Vagina (tissue), 2 donors: ENCODE data around the gene PTPRN2.

Source experiments
- POLR2A ChIP-seq, 2 donors: fragments of 450-650 bp; IDR thresholded peaks; one replicate each; pipeline ENCODE4 v1.6.1; 2017; ENCODE audit warnings: antibody characterized with exemption in 2 of 2, mild to moderate bottlenecking in 2 of 2, moderate library complexity in 2 of 2
- TF ChIP-seq, protein P1 (sequence below), 3 experiments: fragments of 450-650 bp in 2 of 3; fragments of 200-600 bp in 1 of 3; sonication (generic) in 1 of 3; IDR thresholded peaks; one replicate each; pipeline ENCODE4 v1.5.1; 2017 to 2019; ENCODE audit warnings: antibody characterized with exemption in 3 of 3, mild to moderate bottlenecking in 2 of 3, moderate library complexity in 2 of 3

DNA sequence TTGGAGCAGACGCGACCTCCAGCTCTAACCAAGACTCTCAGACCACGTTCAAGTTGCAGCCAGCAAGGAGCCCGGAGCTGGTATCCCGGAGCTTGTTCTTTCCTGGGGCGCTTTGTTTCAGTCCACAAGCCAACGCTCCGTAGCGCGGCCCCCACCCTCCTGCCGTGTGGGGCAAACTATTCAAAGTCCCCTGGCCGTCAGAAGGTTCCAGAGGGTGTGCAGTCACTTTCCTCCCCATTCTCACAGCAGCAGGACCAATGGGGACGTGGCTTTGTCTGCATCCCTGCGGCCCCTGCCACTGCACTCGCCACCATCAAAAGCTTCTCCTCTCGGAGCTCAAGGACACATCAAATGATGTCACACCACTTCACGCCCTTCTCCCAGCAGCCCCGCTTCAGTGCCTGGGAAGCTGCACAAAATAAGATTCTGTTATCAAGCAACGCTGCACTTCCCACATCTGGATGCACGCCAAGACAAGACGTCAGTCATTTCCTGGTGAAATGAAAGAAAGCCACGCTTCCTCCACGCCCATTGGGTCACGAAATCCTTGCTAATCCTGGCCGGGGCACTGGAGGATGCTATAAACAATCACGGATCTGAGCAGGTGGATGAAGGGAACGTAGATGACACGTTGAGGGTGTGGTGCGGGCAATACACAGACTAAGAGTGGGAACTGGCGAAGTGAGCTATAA, 348.2 kb downstream of the PTPRN2 start:
- TF ChIP-seq, protein P1, sequence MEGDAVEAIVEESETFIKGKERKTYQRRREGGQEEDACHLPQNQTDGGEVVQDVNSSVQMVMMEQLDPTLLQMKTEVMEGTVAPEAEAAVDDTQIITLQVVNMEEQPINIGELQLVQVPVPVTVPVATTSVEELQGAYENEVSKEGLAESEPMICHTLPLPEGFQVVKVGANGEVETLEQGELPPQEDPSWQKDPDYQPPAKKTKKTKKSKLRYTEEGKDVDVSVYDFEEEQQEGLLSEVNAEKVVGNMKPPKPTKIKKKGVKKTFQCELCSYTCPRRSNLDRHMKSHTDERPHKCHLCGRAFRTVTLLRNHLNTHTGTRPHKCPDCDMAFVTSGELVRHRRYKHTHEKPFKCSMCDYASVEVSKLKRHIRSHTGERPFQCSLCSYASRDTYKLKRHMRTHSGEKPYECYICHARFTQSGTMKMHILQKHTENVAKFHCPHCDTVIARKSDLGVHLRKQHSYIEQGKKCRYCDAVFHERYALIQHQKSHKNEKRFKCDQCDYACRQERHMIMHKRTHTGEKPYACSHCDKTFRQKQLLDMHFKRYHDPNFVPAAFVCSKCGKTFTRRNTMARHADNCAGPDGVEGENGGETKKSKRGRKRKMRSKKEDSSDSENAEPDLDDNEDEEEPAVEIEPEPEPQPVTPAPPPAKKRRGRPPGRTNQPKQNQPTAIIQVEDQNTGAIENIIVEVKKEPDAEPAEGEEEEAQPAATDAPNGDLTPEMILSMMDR (IDR thresholded peaks at IDR 0.05) = no peak
- no peak for TF ChIP-seq POLR2A (IDR thresholded peaks at IDR 0.05)
